ENCODE measurements around the gene LRGUK. TPM values are rescaled to one million over a fixed set of nuclear protein-coding genes. Genes with fewer than 3 reads are reported as not detected.

LRGUK gene
- total and polyA plus RNA-seq, 2 donors (not counting 3 experiments of a cell fraction or from before 2014, with no cell fraction given): 0.10 to 0.11 TPM

- Histone ChIP-seq H2AFZ (ENCODE audit: low read depth, low read length) (no peak overlapping the region), H3K4me3 (replicated peaks in 1 of 3; ENCODE audit: insufficient read depth in 1 of 3, low read depth in 1 of 3, low read length in 3 of 3) (no peak overlapping the region), H3K27ac (ENCODE audit: insufficient read depth, low read depth, low read length) (no peak overlapping the region), H3K36me3 (ENCODE audit: control insufficient read depth in 2 of 2, extremely low read depth in 1 of 2, insufficient read depth in 2 of 2, low read length in 2 of 2) (no peaks in the 10 kb centered on the region), H3K4me2 (ENCODE audit: insufficient read depth, low read length) (no peak overlapping the region), H3K9me1 (replicated peaks; ENCODE audit: control insufficient read depth, extremely low read depth, insufficient read depth, low read length) (no peaks in the 10 kb centered on the region), H3K27me3 (ENCODE audit: control insufficient read depth in 2 of 2, insufficient read depth in 2 of 2, low read length in 2 of 2) (peaks cover 4 to 8% of the 10 kb centered on the region in 2 experiments), H3K9me3 (replicated peaks; ENCODE audit: control insufficient read depth, insufficient read depth, low read length) (no peaks in the 10 kb centered on the region), H3K9ac (replicated peaks; ENCODE audit: extremely low read depth, insufficient read depth, low read length) (no peak overlapping the region), H4K20me1 (replicated peaks; ENCODE audit: control insufficient read depth, extremely low read depth, insufficient read depth, low read length) (no peaks in the 10 kb centered on the region), H3K79me2 (ENCODE audit: control insufficient read depth, insufficient read depth, low read length) (no peaks in the 10 kb centered on the region), H3K4me1 (ENCODE audit: control insufficient read depth, extremely low read depth, insufficient read depth, low read length) (no peaks in the 10 kb centered on the region)
- CTCF ChIA-PET: no interaction called here
- POLR2A ChIA-PET: no interaction called here
- BruUV-seq (replicated peaks): no TSS peak
- no peak for TF ChIP-seq CTCF (IDR thresholded peaks at IDR 0.05; ENCODE audit: extremely low read depth in 1 of 2, insufficient read depth in 1 of 2, low read depth in 1 of 2, low read length in 2 of 2)
- no peak for TF ChIP-seq POLR2A (IDR thresholded peaks at IDR 0.05; ENCODE audit: low read depth, low read length)
- TF ChIP-seq FOS (IDR thresholded peaks at IDR 0.05; ENCODE audit: borderline replicate concordance, insufficient read depth, low read length): no peak
- no peak for TF ChIP-seq JUN (IDR thresholded peaks at IDR 0.05; ENCODE audit: borderline replicate concordance, insufficient read depth, insufficient read length, low read depth)
- TF ChIP-seq MYC (IDR thresholded peaks at IDR 0.05; ENCODE audit: low read depth, low read length): no peak
- no peak for TF ChIP-seq EZH2 (IDR thresholded peaks at IDR 0.05; ENCODE audit: borderline replicate concordance, low read depth, low read length, severe bottlenecking)
- no peak for TF ChIP-seq MAX (IDR thresholded peaks at IDR 0.05; ENCODE audit: insufficient read depth, insufficient read length)
- TF ChIP-seq GATA2 (IDR thresholded peaks at IDR 0.05; ENCODE audit: insufficient read depth, insufficient read length, low read depth, low read length): no peak
- no peak for TF ChIP-seq POLR2AphosphoS5 (IDR thresholded peaks at IDR 0.05; ENCODE audit: insufficient read depth, low read depth, low read length)
- intact Hi-C loops (cut with micrococcal nuclease) (no loop called here), dilution Hi-C loops (cut with MboI; ENCODE audit: extremely low pct_ligation_motif_present, low sequenced_read_pairs) (no loop called here)
- no peak for FAIRE-seq
- no peak for DNase-seq (ENCODE audit: low read depth, low spot score)
These were observed 74.6 kb downstream of the LRGUK start for GRCh38 chr7:134201569-134202261.
